Kidney (tissue), 14 donors: ENCODE results near the gene XRCC3. TPM values are rescaled to one million over a fixed set of nuclear protein-coding genes. Genes with fewer than 3 reads are reported as not detected.
A peak's percentile ranks its signal among the peaks of the same experiment; 100 is the strongest.

Experiments
- DNase-seq, 5 donors: peaks; one replicate each; pipeline ENCODE4 v3.0.0-alpha.2; 2013 to 2020
- FAIRE-seq: peaks from 2 replicates; lab custom pipeline; 2012; peaks lifted over from hg19 to GRCh38; lab: Jason Lieb, UNC
- H3K27ac ChIP-seq, 2 donors: one replicate each; pipeline ENCODE4 v1.7.0; 2013; ENCODE audit warnings: low read depth in 2 of 2, low read length in 2 of 2, inconsistent platforms in 1 of 2
- H3K27me3 ChIP-seq: one replicate; pipeline ENCODE4 v1.7.1; 2013; ENCODE audit warnings: low read length, inconsistent platforms; ENCODE audit not compliant: control insufficient read depth, insufficient read depth
- H3K36me3 ChIP-seq, 3 donors: one replicate each; pipeline versions ENCODE4 v1.7.0 to v1.7.1; 2013; ENCODE audit warnings: low read length in 3 of 3, control low read depth in 1 of 3, inconsistent platforms in 1 of 3; ENCODE audit not compliant: insufficient read depth in 3 of 3, control insufficient read depth in 2 of 3
- H3K4me1 ChIP-seq, 3 donors: one replicate each; pipeline versions ENCODE4 v1.7.0 to v1.7.1; 2013; ENCODE audit warnings: low read length in 3 of 3, inconsistent platforms in 1 of 3, low read depth in 1 of 3; ENCODE audit not compliant: control insufficient read depth in 2 of 3, insufficient read depth in 2 of 3
- H3K4me3 ChIP-seq, 3 donors: one replicate each; pipeline versions ENCODE4 v1.7.0 to v1.8.1; 2013; ENCODE audit warnings: low read length in 3 of 3, control low read depth in 1 of 3, inconsistent platforms in 1 of 3
- H3K9ac ChIP-seq, 3 donors: one replicate each; pipeline versions ENCODE4 v1.7.0 to v1.7.1; 2013; ENCODE audit warnings: low read length in 3 of 3, control low read depth in 1 of 3, inconsistent platforms in 1 of 3
- H3K9me3 ChIP-seq, 3 donors: one replicate each; pipeline versions ENCODE4 v1.7.0 to v1.7.1; 2013; ENCODE audit warnings: low read length in 3 of 3, control low read depth in 1 of 3, inconsistent platforms in 1 of 3; ENCODE audit not compliant: control insufficient read depth in 2 of 3, insufficient read depth in 1 of 3
- CTCF ChIP-seq: IDR thresholded peaks from 3 replicates; pipeline ENCODE4 v1.5.1; 2012; ENCODE audit warnings: mild to moderate bottlenecking, moderate library complexity, borderline replicate concordance; ENCODE audit not compliant: insufficient read depth; ENCODE audit errors: extremely low read depth
- intact Hi-C: fragments of 100-400 bp; cut with DNase I; formaldehyde crosslinking; loops from one replicate; pipeline ENCODE4 v1.11.1; 2022
- polyA plus RNA-seq: library from polyadenylated mRNA; stranded (reverse); fragments of 350-450 nt; fragmentation: Illumina TruSeq; extraction: RNeasy Lipid Tissue Mini Kit (QIAGEN cat#74804); gene quantifications from one replicate; pipeline ENCODE4 v1.2.3, GENCODE V29; 2014; ENCODE audit warnings: low read depth, low replicate concordance; ENCODE audit not compliant: insufficient read depth
- total RNA-seq: library from RNA; stranded (reverse); fragmentation: NEBNext Ultra II Directional; extraction: Animal tissue kit (Norgen Biotek cat#: 25700); gene quantifications from one replicate; pipeline ENCODE4 v1.2.1, GENCODE V29; 2021
- donor health status: control.
- donor health status: control.
- donor health status: control.
- donor health status: control.
- donor health status: control.
- donor health status: DM: yes; HTN: yes; CAD: no.
- donor health status: Normal renal cell carcinoma (clear cell type).

The XRCC3 gene
- total and polyA plus RNA-seq, 2 donors from 2014 or later, result 2.8 to 6.3 TPM

GRCh38 chr14:103663506-103663905, 51.7 kb downstream of the XRCC3 start:
- Histone ChIP-seq H3K9ac (no peak overlapping the region), H3K4me3 (no peak overlapping the region), H3K27ac (peak overlapping the region; percentile 4 to 45), H3K9me3 (no peaks in the 10 kb centered on the region), H3K36me3 (peaks cover 11 to 38% (median 23%) of the 10 kb centered on the region in 3 donors), H3K27me3 (no peaks in the 10 kb centered on the region), H3K4me1 (peaks cover 0 to 4% (median 0%) of the 10 kb centered on the region in 3 donors)
- TF ChIP-seq CTCF, result no peak
- no peak for DNase-seq
- intact Hi-C loops, result no loop called here
- FAIRE-seq, result no peak

GRCh38 chr14:103662591-103662990, 52.7 kb downstream of the XRCC3 start:
- Histone ChIP-seq H3K9ac (no peak overlapping the region), H3K27ac (no peak overlapping the region), H3K4me1 (peaks cover 0 to 4% (median 0%) of the 10 kb centered on the region in 3 donors), H3K9me3 (no peaks in the 10 kb centered on the region), H3K27me3 (no peaks in the 10 kb centered on the region), H3K36me3 (peaks cover 8 to 38% (median 28%) of the 10 kb centered on the region in 3 donors), H3K4me3 (no peak overlapping the region)
- FAIRE-seq (no peak), DNase-seq (no peak)
- intact Hi-C loops, result no loop called here
- no peak for TF ChIP-seq CTCF

GRCh38 chr14:103662029-103662428, 53.2 kb downstream of the XRCC3 start:
- no peak for DNase-seq
- Histone ChIP-seq H3K9ac (no peak overlapping the region), H3K9me3 (no peaks in the 10 kb centered on the region), H3K27ac (no peak overlapping the region), H3K36me3 (peaks cover 9 to 43% (median 32%) of the 10 kb centered on the region in 3 donors), H3K27me3 (no peaks in the 10 kb centered on the region), H3K4me3 (no peak overlapping the region), H3K4me1 (peaks cover 0 to 4% (median 0%) of the 10 kb centered on the region in 3 donors)
- intact Hi-C loops, result no loop called here
- no peak for TF ChIP-seq CTCF
- FAIRE-seq, result no peak

- no peak for FAIRE-seq
- H3K36me3 ChIP-seq, result peaks cover 15 to 63% (median 41%) of the 10 kb centered on the region in 3 donors
Observed at GRCh38 chr14:103659631-103660030, 55.6 kb downstream of the XRCC3 start.

More at GRCh38 chr14:103659631-103660030, 55.6 kb downstream of the XRCC3 start:
- Histone ChIP-seq H3K9me3 (no peaks in the 10 kb centered on the region), H3K4me1 (peaks cover 0 to 7% (median 0%) of the 10 kb centered on the region in 3 donors), H3K4me3 (no peak overlapping the region), H3K27ac (no peak overlapping the region), H3K9ac (no peak overlapping the region), H3K27me3 (no peaks in the 10 kb centered on the region)
- no peak for TF ChIP-seq CTCF
- no peak for DNase-seq
- intact Hi-C loops, result no loop called here
